GM18519 (cell line): ENCODE results near the gene ATXN1L.
"Not testable (repeated sequence)": the region's sequence is repeated elsewhere in the genome, so short reads cannot be mapped to it uniquely, and the experiment has no call there.

ENCODE experiments used
- ATAC-seq: cut with Tn5 transposase; IDR thresholded peaks from one replicate; pipeline ENCODE4 v1.9.1; 2021; ENCODE audit warnings: mild to moderate bottlenecking, moderate library complexity; ENCODE audit not compliant: unreplicated experiment, low FRiP score

ATXN1L gene

GRCh38 chr16:71885261-71885650, 39.5 kb downstream of the ATXN1L start:
- no peak for ATAC-seq

GRCh38 chr16:71889147-71889546, 43.4 kb downstream of the ATXN1L start:
- ATAC-seq = no peak

GRCh38 chr16:71893888-71894228, 48.1 kb downstream of the ATXN1L start:
- no peak for ATAC-seq

- ATAC-seq = no peak
Measured at GRCh38 chr16:71894229-71894920, 48.6 kb downstream of the ATXN1L start.

GRCh38 chr16:71894921-71895678, 49.3 kb downstream of the ATXN1L start, which contains the start of gene IST1:
Gene IST1, plus strand, starts transcription at chr16:71895531. Its CDS starts 20,110 bp downstream, at chr16:71915641.
- peak; percentile 66 for ATAC-seq

GRCh38 chr16:71895679-71896365, 50.0 kb downstream of the ATXN1L start:
- ATAC-seq = peak; percentile 19

GRCh38 chr16:71896764-71897368, 51.1 kb downstream of the ATXN1L start:
- ATAC-seq = no peak

- ATAC-seq = no peak
Measured at GRCh38 chr16:71899171-71899570, 53.4 kb downstream of the ATXN1L start.

- no peak for ATAC-seq
Measured at GRCh38 chr16:71902656-71903365, 57.0 kb downstream of the ATXN1L start.

- ATAC-seq = no peak
Measured at GRCh38 chr16:71903608-71904007, 57.8 kb downstream of the ATXN1L start.

GRCh38 chr16:71904239-71904638, 58.5 kb downstream of the ATXN1L start:
- ATAC-seq = no peak

GRCh38 chr16:71905765-71906164, 60.0 kb downstream of the ATXN1L start:
- ATAC-seq = not testable (repeated sequence)
